Measurements from ENCODE around the gene IPMK. TPM values are rescaled to one million over a fixed set of nuclear protein-coding genes. Genes with fewer than 3 reads are reported as not detected.
"Not testable (repeated sequence)": the region's sequence is repeated elsewhere in the genome, so short reads cannot be mapped to it uniquely, and the experiment has no call there.

The IPMK gene
- total and polyA plus RNA-seq, 8 donors = 4.7 to 8.1 (median 6.9) TPM

- H3K36me3 ChIP-seq = no peaks in the 10 kb centered on the region
- TF ChIP-seq CTCF (IDR thresholded peaks at IDR 0.05) = no peak
- H3K4me3 ChIP-seq = no peak overlapping the region
- no peak overlapping the region for H3K27ac ChIP-seq
- ATAC-seq = no peak
- no peaks in the 10 kb centered on the region for H3K4me1 ChIP-seq
- intact Hi-C loops (cut with DNase I) = no loop called here
- no peaks in the 10 kb centered on the region for H3K9me3 ChIP-seq
- no peaks in the 10 kb centered on the region for H3K27me3 ChIP-seq
- DNase-seq = no peak
Observed at GRCh38 chr10:58254644-58255043, 13.1 kb downstream of the IPMK start.

DNA sequence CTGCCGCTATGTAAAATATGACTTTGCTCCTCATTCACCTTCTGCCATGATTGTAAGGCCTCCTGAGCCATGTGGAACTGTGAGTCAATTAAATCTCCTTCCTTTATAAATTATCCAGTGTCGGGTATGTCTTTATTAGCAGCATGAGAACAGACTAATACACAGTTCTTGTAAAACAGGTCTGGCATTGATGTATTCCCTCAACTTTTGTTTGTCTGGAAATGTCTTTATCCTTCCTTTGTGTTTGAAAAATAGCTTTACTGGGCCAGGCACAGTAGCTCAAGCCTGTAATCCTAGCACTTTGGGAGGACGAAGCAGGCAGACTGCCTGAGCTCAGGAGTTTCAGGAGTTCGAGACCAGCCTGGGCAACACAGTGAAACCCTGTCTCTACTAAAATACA is 14.5 kb downstream of the IPMK start:
- Histone ChIP-seq H3K27ac (no peak overlapping the region), H3K27me3 (no peaks in the 10 kb centered on the region), H3K4me3 (no peak overlapping the region), H3K4me1 (no peaks in the 10 kb centered on the region), H3K9me3 (no peaks in the 10 kb centered on the region), H3K36me3 (no peaks in the 10 kb centered on the region)
- ATAC-seq (no peak), DNase-seq (no peak)
- no peak for TF ChIP-seq CTCF (IDR thresholded peaks at IDR 0.05)
- intact Hi-C loops (cut with DNase I) = no loop called here

GRCh38 chr10:58244666-58245065 is 23.0 kb downstream of the IPMK start:
- DNase-seq; H3K4me3 ChIP-seq; intact Hi-C loops (cut with DNase I); H3K36me3 ChIP-seq; ATAC-seq; H3K27ac ChIP-seq; H3K27me3 ChIP-seq; H3K9me3 ChIP-seq; H3K4me1 ChIP-seq: not testable (repeated sequence)

DNA sequence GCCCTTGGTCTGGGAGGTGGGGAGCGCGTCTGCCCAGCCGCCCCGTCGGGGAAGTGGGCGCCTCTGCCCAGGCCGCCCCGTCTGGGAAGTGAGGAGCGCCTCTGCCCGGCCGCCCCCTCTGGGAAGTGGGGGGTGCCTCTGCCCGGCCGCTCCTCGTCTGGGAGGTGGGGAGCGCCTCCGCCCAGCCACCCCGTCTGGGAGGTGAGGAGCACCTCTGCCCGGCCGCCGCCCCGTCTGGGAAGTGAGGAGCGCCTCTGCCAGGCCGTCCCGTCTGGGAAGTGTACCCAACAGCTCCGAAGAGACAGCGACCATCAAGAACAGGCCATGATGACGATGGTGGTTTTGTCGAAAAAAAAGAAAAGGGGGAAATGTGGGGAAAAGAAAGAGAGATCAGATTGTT is 23.5 kb downstream of the IPMK start:
- H3K36me3 ChIP-seq; H3K9me3 ChIP-seq; H3K27me3 ChIP-seq; intact Hi-C loops (cut with DNase I); H3K4me1 ChIP-seq; ATAC-seq; H3K27ac ChIP-seq; DNase-seq; H3K4me3 ChIP-seq: not testable (repeated sequence)

DNA sequence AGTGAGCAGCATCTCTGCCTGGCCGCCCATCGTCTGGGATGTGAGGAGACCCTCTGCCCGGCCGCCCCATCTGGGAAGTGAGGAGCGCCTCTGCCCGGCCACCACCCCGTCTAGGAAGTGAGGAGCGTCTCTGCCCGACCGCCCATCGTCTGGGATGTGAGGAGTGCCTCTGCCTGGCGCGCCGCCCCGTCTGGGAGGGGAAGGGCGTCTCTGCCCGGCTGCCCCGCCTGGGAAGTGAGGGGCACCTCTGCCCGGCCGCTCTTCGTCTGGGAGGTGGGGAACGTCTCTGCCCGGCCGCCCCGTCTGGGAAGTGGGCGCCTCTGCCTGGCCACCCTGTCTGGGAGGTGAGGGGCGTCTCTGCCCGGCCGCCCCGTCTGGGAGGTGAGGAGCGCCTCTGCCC is 23.9 kb downstream of the IPMK start:
- H3K27me3 ChIP-seq; H3K27ac ChIP-seq; H3K9me3 ChIP-seq; intact Hi-C loops (cut with DNase I); DNase-seq; ATAC-seq; H3K4me1 ChIP-seq; H3K36me3 ChIP-seq; H3K4me3 ChIP-seq: not testable (repeated sequence)

DNA sequence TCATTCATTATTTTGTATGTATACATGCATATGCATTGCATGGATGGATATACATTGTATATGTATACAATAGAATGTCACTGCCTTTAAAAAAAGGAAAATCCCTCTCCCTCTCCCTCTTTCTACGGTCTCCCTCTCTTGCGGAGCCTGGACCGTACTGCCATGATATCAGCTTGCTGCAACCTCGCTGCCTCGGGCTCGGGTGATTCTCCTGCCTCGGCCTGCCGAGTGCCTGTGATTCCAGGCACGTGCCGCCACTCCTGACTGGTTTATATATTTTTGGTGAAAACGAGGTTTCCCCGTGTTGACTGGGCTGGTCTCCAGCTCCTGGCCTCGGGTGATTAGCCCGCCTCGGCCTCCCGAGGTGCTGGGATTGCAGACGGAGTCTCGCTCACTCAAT is 24.4 kb downstream of the IPMK start:
- intact Hi-C loops (cut with DNase I) = no loop called here
- Histone ChIP-seq H3K4me1 (no peaks in the 10 kb centered on the region), H3K27ac (no peak overlapping the region), H3K27me3 (no peaks in the 10 kb centered on the region), H3K36me3 (no peaks in the 10 kb centered on the region), H3K9me3 (no peaks in the 10 kb centered on the region), H3K4me3 (no peak overlapping the region)
- ATAC-seq (no peak), DNase-seq (no peak)
- TF ChIP-seq CTCF (IDR thresholded peaks at IDR 0.05) = no peak

DNA sequence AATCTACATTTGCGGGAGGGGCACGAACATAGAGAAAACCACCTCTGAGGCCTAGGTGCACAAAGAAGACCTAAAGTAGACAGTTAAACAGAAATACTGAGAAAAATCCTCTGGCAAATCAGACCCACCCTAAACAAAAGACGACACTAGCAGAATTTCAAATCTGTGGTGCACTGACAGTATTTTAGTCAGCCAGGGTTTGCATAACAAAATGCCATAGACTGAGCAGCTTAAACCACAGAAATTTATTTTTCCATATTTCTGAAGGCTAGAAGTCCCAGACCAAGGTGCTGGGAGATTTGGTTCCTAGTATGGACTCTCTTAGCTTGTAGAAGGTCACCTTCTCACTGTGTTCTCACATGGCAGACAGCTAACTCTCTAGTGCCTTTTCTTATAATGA is 26.3 kb downstream of the IPMK start:
- Histone ChIP-seq H3K27me3 (no peaks in the 10 kb centered on the region), H3K27ac (no peak overlapping the region), H3K9me3 (no peaks in the 10 kb centered on the region), H3K4me1 (no peaks in the 10 kb centered on the region), H3K36me3 (peaks cover 0 to 10% of the 10 kb centered on the region in 2 donors), H3K4me3 (no peak overlapping the region)
- intact Hi-C loops (cut with DNase I) = no loop called here
- no peak for DNase-seq
- ATAC-seq = no peak
- TF ChIP-seq CTCF (IDR thresholded peaks at IDR 0.05) = no peak
